Glutamatergic neuron (in vitro differentiated cells): ENCODE data around the gene STOX1. TPM values are rescaled to one million over a fixed set of nuclear protein-coding genes. Genes with fewer than 3 reads are reported as not detected.

Source experiments
- total RNA-seq: library from RNA; stranded (reverse); fragmentation: NEBNext Ultra II Directional; extraction: Animal tissue kit (Norgen Biotek cat#: 25700); gene quantifications from one replicate; pipeline ENCODE4 v1.2.1, GENCODE V29; 2021; ENCODE audit not compliant: unreplicated experiment

The STOX1 gene
- total RNA-seq, 1 donor from 2014 or later: 0.47 TPM

Other genes starting within 250 kb of the STOX1 start
- 85.5 TPM for gene CCAR1, start 106.3 kb upstream of the STOX1 start, total RNA-seq
- gene DDX50, start 73.8 kb downstream of the STOX1 start, total RNA-seq: 31.6 TPM
- 39.9 TPM for gene DDX21, start 128.6 kb downstream of the STOX1 start, total RNA-seq
- gene KIFBP, start 161.3 kb downstream of the STOX1 start, total RNA-seq: 45.3 TPM